HG03196 (cell line): Measurements from ENCODE around the gene SYTL5.

Experiments used
- ATAC-seq: cut with Tn5 transposase; IDR thresholded peaks from one replicate; pipeline ENCODE4 v1.9.1; 2021; ENCODE audit not compliant: unreplicated experiment

SYTL5 gene

GRCh38 chrX:38018766-38019425, 12.5 kb downstream of the SYTL5 start:
- ATAC-seq = no peak

DNA sequence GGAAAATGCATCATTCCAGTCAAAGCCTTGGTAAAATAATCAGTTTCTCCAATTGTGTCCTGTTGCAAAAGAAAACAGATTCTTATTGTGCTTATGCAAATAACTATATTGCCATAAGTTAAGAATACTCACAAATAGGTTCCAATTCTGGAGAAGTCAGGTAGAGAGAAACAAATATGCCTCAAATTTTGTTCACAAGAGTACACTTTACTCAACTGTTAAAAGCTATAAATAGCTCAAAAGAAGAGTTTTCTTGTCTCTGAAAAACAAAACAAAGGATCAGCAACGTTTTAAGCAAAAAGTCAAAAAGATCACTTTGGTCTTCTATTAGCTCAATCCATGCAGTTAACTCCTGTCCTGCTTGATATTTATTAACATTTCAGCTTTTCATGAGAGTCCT, 21.9 kb downstream of the SYTL5 start:
- no peak for ATAC-seq

GRCh38 chrX:38036466-38036865, 30.1 kb downstream of the SYTL5 start:
- ATAC-seq = no peak

GRCh38 chrX:38038501-38038900, 32.1 kb downstream of the SYTL5 start:
- no peak for ATAC-seq

GRCh38 chrX:38041237-38041636, 34.9 kb downstream of the SYTL5 start:
- no peak for ATAC-seq

DNA sequence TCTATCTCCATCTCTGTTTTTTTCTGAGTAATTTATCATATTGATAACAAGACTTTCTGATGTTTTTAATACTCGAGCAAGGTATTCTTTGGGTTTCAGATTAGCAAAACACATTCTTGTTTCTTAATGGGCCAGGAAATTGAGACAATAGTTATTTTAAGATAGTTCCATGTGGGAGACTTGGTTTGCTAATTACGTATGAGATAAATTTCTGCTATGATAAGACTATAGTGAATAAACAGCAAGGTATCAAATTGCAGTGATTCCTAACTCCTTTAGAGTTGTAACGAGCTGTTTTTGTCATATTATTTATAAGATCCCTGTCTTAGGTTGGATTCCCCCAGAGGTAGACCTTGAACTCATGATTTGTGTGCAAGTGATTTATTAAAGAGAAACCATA, 38.3 kb downstream of the SYTL5 start:
- no peak for ATAC-seq

DNA sequence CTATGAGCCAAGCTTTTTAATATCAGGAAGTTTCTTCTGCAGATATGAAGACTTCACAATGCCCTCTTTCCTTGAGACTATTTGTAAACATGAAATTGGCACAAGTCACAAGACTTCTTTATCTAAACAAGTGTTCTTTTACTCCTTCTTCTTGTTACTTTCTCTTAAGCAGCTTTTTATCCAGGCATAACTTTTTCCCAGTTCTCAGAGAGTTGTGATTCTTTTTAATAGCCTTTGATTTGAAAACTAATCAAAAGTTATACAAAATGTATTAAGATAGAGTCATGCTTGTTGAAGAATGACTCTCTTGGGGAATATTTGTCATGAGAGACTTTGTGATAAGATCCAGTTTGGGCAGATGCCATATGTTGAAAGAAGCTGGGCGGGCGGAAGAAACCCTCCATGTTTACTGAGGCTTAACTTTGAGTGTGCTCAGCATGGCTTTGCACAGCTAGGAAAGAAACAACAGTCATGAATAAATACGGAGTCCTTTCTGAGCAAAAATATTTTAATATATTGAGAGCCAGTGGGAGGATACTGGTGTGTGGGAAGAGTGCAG, 39.3 kb downstream of the SYTL5 start:
- ATAC-seq = no peak

- no peak for ATAC-seq
Observed at GRCh38 chrX:38048886-38049285, 42.5 kb downstream of the SYTL5 start.

- no peak for ATAC-seq
Observed at GRCh38 chrX:38050806-38051205, 44.5 kb downstream of the SYTL5 start.

DNA sequence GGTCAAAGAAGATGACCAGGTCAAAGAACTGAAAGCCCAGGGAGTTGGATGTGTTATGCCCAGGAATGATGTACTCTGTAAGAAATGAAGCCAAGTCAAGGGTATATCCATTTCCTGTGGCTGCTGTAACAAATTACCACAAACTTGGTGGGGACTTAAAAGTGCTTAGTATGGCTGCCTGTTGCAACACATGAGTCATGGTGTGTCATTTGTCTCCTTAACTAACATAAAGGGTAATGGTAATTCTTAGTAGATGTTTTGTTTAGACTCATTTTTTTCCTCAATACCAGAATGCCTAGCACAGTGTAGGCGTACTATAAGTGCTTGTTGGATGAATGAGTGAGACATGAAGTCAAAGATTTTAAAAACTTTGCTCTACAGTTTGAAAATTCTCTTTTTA, 45.7 kb downstream of the SYTL5 start:
- no peak for ATAC-seq

- ATAC-seq = no peak
Observed at GRCh38 chrX:38055170-38055847, 49.0 kb downstream of the SYTL5 start.

DNA sequence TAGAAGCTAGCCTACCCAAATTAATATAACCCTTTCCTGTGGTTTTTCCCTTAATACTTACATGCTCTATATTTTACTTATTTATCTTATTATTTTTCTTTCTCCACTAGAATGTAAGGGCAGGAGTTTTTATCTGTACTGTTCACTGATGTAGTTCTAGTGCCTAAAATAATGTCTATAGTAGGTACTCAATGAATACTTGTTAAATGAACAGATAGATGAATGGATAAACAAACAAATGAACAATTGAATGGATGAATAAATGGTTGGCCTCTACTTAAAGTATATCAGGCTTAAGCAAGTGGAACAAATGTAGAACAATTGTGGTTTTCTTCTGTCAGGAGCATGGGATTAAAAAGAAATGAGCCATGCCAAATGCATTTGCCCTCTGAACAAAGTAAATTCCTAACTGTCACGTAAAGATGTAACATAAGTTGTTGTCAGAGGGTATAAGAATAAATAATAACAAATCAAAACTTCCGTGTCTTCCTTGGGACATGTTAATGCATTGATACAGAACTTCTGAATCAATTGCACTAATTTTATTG, 54.1 kb downstream of the SYTL5 start:
- no peak for ATAC-seq

DNA sequence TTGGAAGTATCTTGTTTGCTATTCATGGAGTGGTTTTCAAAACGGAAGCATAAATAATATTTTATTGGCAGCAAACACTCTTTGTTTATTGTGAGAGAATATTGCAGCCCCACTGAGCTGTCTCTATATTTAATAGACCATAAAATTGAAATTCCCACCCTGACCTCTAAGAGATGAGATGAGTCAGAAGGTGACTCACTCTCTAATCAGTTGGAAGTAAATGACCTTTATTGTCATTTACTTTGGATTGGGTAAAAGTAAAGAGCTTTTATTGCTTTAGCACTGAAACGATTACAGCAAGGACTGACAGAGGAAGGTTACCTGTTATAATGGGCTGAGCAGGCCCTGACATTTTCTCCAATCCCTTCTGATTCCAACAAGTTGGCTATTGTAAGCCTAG, 55.0 kb downstream of the SYTL5 start:
- ATAC-seq = no peak

GRCh38 chrX:38066934-38067333, 60.6 kb downstream of the SYTL5 start:
- ATAC-seq = no peak

DNA sequence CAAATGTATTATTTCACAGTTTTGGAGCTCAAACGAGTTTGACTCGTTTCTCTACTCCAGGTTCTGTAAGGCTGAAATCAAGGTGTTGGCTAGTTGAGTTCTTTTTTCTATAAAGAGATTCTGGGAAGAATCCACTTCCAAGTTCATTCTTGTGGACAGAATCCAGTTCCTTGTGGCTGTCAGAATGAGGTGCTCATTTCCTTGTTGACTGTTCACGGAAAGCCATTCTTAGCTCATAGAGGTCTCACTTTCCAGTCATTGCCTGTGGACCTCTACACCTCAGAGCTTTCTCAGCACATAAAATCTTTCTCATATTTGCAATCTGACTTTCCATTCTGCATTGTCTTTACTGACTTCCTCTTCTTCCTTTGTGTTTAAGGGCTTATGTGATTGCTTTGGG, 62.9 kb downstream of the SYTL5 start:
- no peak for ATAC-seq

- ATAC-seq = no peak
Observed at GRCh38 chrX:38069991-38070390, 63.6 kb downstream of the SYTL5 start.

GRCh38 chrX:38079463-38079862, 73.1 kb downstream of the SYTL5 start:
- ATAC-seq = no peak

DNA sequence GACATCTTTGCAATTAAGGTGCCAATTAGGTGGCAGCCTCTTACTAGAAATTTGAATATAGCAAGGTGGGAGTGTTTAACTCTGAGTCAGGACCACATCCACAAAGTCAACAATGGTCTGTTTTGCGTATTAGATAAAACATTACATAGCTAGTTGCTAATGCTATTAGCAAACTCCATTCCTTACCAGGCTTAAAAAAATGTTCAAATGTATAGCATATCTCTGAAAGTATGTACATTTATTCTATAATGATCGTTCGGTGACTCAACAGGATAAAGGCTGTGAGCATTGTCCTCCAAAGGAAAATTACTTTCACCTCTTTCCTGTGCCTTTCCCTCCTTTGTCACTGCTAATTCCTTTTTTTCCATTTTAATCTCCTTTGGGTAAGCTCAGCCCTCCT, 74.5 kb downstream of the SYTL5 start:
- no peak for ATAC-seq

DNA sequence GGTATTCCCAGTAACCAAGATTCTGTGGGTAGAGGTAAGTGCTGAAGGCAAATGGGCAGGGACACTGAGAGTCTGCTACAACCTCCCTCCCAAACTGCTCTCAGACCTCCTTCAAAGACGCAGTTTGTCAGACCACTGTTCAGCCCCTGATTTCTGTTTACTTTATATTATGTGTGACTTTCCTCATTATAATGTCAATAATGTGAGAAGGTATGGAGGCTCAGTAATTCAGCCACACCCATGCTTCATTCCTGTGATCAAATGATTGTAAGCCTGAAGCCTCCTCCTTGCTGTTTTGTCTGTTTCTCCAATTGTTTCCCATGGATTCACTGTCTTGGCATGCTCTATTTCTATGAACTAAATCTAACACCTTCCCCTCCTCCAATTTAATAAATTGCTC, 75.6 kb downstream of the SYTL5 start:
- ATAC-seq = no peak

- no peak for ATAC-seq
Observed at GRCh38 chrX:38082309-38082708, 76.0 kb downstream of the SYTL5 start.

GRCh38 chrX:38085813-38086212, 79.5 kb downstream of the SYTL5 start:
- ATAC-seq = no peak

- ATAC-seq = no peak
Observed at GRCh38 chrX:38086451-38087215, 80.3 kb downstream of the SYTL5 start.
